ENCODE results near the gene CDH22.

The CDH22 gene

GRCh38 chr20:46160661-46161060 lies 147.6 kb downstream of the CDH22 start:
- no peak for DNase-seq

- no peak for DNase-seq
These were observed 149.0 kb downstream of the CDH22 start for GRCh38 chr20:46159101-46159897.

GRCh38 chr20:46158476-46158987 lies 149.8 kb downstream of the CDH22 start:
- no peak for DNase-seq

- no peak for DNase-seq
These were observed 150.7 kb downstream of the CDH22 start for GRCh38 chr20:46157625-46158024.

- DNase-seq = no peak
These were observed 151.2 kb downstream of the CDH22 start for GRCh38 chr20:46157076-46157592.

GRCh38 chr20:46156065-46156464 lies 152.2 kb downstream of the CDH22 start:
- no peak for DNase-seq

GRCh38 chr20:46154796-46155195 lies 153.5 kb downstream of the CDH22 start:
- no peak for DNase-seq

- DNase-seq = no peak
These were observed 154.0 kb downstream of the CDH22 start for GRCh38 chr20:46154305-46154704.

GRCh38 chr20:46152824-46153586 lies 155.3 kb downstream of the CDH22 start:
- DNase-seq = no peak

GRCh38 chr20:46151936-46152335 lies 156.4 kb downstream of the CDH22 start:
- DNase-seq = peak; percentile 46

- DNase-seq = no peak
These were observed 157.4 kb downstream of the CDH22 start for GRCh38 chr20:46150943-46151342.

- no peak for DNase-seq
These were observed 159.7 kb downstream of the CDH22 start for GRCh38 chr20:46148313-46149208.

GRCh38 chr20:46145713-46146112 lies 162.6 kb downstream of the CDH22 start:
- DNase-seq = no peak

- no peak for DNase-seq
These were observed 163.8 kb downstream of the CDH22 start for GRCh38 chr20:46144432-46145025.

- no peak for DNase-seq
These were observed 166.2 kb downstream of the CDH22 start for GRCh38 chr20:46142124-46142523.

GRCh38 chr20:46139908-46140482 lies 168.3 kb downstream of the CDH22 start:
- DNase-seq = no peak

- no peak for DNase-seq
These were observed 168.9 kb downstream of the CDH22 start for GRCh38 chr20:46139266-46139889.

GRCh38 chr20:46137816-46138215 lies 170.5 kb downstream of the CDH22 start:
- DNase-seq = no peak

GRCh38 chr20:46135856-46136633 lies 172.3 kb downstream of the CDH22 start:
- no peak for DNase-seq

- no peak for DNase-seq
These were observed 173.6 kb downstream of the CDH22 start for GRCh38 chr20:46134716-46135115.

Measured in stimulated activated CD4-positive, alpha-beta T cell treated with anti-CD3 and anti-CD28 coated beads, Interleukin-15, amount 100 ng/mL, for 24 hours (primary cell).